ENCODE results near the gene GRIK3.

GRIK3 gene

GRCh38 chr1:37015713-37016112 lies 18.6 kb downstream of the GRIK3 start:
- DNase-seq (ENCODE audit: low read depth) = no peak

GRCh38 chr1:37012226-37012625 lies 22.1 kb downstream of the GRIK3 start:
- no peak for DNase-seq (ENCODE audit: low read depth)

DNA sequence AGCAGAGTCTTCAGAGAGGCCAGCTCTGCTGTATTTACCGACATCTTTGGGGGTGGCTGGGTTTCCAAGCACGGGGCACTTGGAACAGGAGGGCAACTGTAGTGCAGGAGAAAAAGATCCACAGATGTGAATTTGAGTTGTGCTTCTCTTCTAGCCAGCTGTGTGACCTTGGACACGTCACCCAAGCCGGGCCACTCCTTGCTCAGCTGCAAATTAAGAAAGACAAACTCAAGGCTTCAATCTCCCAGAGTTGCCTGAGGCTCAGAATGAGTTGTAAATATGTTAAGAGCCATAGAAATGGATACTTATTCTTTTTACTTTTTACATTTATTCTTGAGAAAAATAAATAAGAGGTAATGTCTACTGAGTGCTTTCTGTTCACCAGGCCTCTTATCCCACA lies 24.3 kb downstream of the GRIK3 start:
- DNase-seq (ENCODE audit: low read depth) = no peak

DNA sequence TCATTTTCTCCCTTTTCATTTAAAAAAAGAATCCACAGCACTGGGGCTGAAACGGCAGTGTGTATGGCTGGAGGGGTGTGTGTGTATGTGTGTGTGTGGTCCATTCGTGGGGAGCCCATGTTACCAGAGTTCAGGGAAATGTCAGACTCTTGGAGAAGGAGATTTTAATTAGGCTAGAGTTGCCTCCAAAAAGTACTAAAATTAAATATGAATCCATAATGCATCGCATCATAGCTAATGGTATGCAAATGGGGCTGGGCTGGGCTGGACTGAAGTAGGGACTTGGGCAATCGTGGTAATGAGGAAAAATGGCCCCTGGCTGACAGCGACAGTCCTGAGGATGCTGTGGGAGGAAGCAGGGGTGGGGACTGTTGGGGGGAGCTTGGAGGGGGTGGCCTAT lies 24.8 kb downstream of the GRIK3 start:
- DNase-seq (ENCODE audit: low read depth) = no peak

DNA sequence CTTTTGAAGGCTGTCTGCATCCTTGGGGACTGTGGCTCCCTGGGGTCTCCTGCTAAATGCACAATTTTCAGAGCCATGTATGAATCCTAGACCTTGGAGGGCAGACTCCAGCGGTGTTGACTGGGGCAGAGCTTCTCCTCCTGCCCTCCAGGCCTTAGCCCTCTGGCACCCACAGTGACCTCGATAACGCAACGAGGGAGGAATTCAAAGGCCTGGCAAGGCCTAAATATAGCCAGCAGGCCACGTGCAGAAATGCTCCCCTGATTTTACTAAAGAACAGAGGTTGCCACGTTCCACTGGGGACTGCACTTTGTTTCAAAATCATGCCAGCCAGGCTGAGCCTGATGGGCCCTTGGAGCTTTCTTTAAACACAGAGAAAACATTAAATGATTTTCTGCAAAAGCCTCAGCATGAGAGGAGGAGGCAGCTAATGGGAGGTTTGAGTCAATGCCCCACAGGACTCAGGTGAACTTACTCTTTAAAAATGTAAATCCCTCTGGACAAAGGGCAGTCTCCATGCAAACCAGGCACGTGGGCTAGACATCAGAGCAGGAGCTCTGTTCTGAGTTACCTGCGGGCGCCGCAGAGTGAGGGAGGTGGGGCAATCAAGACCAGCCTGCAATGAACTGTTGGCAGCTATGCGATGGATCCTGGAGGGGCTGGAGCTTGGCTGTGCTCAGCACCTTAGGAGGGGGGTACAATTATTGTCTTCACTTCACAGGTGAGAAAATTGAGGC lies 28.0 kb downstream of the GRIK3 start:
- DNase-seq (ENCODE audit: low read depth) = no peak

DNA sequence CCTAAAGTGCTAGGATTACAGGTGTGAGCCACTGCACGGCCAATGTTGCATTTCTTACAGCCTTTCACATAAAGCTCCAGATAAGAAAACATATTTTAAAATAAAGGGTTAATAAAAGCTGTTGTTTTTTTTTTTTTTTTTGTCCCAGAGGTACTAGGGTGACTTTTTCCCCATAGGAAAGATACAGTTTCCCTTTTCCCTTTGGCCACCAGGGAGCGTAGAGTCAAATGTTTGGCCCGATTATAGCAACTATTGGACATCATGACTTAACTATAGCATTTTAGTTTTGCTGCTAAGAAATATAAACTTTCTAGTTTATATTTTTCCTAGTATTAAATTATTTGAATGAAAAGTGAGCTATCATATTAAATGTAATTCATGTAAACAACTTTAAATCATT lies 31.4 kb downstream of the GRIK3 start:
- DNase-seq (ENCODE audit: low read depth) = no peak

DNA sequence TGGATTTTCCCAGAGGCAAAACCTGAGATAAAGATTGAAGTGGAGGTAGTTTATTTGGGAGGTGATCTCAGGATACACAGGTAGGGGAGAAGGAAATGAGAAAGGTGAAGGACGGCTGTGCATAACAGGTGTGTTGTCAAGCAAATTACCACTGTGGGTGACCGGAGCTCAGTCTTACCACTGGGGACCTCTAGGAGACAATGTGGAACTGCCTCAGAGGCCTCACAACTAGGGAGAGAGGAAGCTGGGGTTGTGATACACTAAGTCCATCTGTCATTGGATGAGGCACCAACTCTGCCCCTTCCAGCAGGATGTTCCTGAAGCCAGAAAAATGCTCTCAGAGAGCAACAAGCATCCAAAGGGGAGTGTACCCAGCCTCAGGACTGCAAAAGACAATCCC lies 32.6 kb downstream of the GRIK3 start:
- DNase-seq (ENCODE audit: low read depth) = no peak

- DNase-seq (ENCODE audit: low read depth) = no peak
These were observed 38.2 kb downstream of the GRIK3 start for GRCh38 chr1:36996106-36996505.

GRCh38 chr1:36994868-36995267 lies 39.4 kb downstream of the GRIK3 start:
- DNase-seq (ENCODE audit: low read depth) = no peak

- DNase-seq (ENCODE audit: low read depth) = no peak
These were observed 40.0 kb downstream of the GRIK3 start for GRCh38 chr1:36994294-36994693.

- no peak for DNase-seq (ENCODE audit: low read depth)
These were observed 42.0 kb downstream of the GRIK3 start for GRCh38 chr1:36992139-36992943.

DNA sequence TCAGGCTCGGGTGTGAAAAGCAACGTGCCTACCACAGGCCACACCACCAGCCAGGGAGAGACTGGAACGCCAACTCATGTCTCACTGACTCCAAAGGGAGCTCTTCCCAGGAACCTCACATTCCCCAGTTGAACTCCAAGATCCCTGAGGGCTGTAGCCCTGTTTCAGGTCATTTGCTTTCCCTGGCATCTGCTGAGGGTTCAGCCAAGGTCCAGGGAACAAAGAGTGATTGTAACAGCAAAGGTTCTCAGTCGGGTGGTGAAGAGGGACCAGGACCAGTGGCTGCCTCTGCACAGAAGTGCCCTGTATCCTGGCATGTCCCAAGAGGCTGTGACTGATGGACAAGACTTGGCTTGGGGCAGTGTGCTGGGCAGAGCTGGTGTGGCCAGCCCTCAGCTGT lies 42.8 kb downstream of the GRIK3 start:
- no peak for DNase-seq (ENCODE audit: low read depth)

GRCh38 chr1:36990928-36991327 lies 43.4 kb downstream of the GRIK3 start:
- DNase-seq (ENCODE audit: low read depth) = no peak

DNA sequence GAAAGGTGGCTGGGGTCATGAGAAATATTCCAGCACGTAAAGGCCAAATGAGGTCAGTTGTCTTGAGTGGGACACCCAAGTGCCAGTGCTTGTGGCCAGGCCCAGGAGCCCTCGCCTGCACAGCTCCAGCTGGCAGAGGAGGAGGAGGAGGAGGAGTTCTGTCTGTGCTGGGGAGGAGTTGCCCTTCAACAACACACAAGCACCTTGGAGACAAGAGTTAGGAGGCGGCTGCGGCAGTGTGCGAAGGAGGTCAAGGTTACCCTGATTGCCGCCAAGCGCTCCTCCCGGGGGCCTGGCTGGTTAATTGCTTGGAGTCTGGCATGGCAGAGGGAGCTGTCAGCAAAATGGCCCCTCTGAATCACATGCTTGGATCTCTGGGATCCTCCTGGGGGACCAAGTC lies 45.1 kb downstream of the GRIK3 start:
- DNase-seq (ENCODE audit: low read depth) = no peak

- no peak for DNase-seq (ENCODE audit: low read depth)
These were observed 45.5 kb downstream of the GRIK3 start for GRCh38 chr1:36988741-36989193.

GRCh38 chr1:36988321-36988720 lies 46.0 kb downstream of the GRIK3 start:
- DNase-seq (ENCODE audit: low read depth) = no peak

GRCh38 chr1:36987276-36987675 lies 47.0 kb downstream of the GRIK3 start:
- no peak for DNase-seq (ENCODE audit: low read depth)

GRCh38 chr1:36986241-36986985 lies 47.9 kb downstream of the GRIK3 start:
- DNase-seq (ENCODE audit: low read depth) = no peak

- DNase-seq (ENCODE audit: low read depth) = no peak
These were observed 49.6 kb downstream of the GRIK3 start for GRCh38 chr1:36984675-36985074.

- no peak for DNase-seq (ENCODE audit: low read depth)
These were observed 50.3 kb downstream of the GRIK3 start for GRCh38 chr1:36984026-36984425.

DNA sequence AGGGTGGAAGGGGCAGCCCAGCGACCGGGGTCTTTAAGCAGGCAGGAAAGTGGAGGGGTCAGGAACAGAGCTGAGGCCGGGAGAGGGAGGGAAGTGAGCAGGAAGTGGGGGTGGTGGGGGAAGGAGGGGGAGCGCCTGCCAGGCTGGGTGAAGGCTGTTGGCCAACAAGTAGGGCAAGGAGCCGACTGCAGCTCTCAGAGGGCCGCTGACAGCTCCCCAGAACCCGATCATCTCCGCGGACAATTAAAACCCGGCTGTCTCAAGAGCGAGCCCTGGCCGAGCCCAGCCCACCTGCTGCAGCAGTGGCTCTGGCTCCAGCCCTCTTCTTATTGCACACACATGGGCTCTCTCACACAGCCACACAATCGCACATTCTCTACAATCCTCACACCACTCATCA lies 51.6 kb downstream of the GRIK3 start:
- no peak for DNase-seq (ENCODE audit: low read depth)

DNA sequence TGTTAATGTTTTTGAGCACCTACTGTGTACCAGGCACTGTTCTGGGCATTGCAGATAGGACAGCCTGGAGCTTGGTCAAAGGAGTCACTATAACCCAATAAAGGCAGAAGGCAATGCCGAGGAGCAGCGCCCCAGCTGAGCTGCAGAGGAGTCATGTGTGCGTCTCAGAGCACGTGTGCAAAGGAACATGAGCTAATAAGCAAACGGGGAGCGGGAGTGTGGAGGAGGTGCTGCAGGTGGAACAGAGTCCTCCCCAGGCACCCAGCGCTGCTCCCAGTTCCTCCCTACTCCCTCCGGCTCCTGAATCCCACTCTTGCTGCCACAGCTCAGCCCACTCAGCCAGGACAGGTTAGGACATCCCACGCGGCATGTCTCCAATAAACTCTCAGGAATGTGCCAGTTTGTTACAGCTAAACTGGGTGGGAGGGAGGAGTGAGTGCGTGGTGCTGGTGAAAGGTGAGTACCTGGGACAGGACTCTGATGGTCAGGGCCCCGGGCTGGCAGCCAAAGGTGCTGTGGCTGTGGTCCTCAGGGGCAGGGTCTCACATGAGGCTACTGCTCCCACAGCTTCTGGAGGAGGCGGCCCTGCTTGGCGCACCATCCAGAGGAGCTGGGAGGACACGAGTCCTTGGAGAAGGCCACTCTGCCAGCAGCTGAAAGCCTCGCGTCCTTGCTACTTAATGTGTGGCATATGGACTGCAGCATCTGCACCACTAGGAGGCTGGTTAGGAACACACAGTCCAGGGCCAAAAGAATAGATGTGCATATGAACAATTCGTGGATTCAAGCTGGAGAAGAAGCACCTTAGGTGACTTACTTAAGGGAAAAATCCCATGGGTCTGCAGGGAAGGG lies 52.3 kb downstream of the GRIK3 start:
- DNase-seq (ENCODE audit: low read depth) = no peak
